ENCODE results near the gene SUPT6H.

Gene SUPT6H

DNA sequence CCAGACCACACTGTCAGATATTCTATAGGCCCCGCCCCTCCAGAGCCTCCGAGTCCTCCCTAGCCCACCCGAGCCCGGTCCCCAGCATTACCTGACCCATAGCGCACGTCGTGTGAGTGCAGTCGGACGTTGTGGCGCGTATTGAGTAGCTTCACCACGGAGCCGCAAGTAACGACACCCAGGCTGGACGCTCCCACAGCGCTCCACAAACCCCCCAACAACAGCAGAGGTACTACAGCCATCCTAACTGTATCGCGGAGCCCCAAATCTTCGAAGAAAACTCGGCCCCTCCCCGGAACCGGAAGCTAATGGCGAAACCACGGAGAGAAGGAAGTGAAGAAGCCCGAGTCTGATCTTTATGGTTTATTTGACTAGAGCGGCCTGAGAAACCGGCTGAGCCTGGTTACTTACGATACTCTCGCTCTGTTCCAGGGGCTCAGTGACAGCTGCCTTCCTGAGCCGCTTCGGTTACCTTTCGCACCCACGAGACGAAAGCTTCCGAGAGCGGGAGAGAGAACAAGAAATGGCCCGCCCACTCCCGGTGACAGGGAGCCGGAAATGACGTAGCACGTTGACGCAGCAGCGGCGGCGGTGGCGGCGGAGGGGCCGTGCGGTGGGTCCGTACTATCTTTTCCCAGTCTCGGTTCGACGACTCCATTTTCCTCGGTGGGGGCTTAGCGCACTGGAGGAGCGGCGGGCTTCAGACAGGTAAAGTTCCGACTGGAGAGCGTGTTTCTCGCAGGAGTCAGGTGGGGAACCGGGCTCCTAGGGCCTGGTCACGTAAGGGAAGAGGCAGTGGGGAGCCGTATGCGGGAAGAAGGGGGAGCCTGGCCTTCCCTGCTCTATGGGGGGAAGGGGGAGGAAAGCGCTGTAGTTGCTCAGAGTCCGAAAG lies at the start of gene SUPT6H, which contains the start of gene SDF2:
Gene SUPT6H, plus strand, starts transcription at position 571 of the 892 bp plus-strand sequence. CDS start 11,197 bp downstream, outside the sequence.
Gene SDF2, minus strand, starts transcription at position 272 of the 892 bp plus-strand sequence. Its CDS starts 30 bp downstream, at position 242.
- Histone ChIP-seq H3K4me3 (ENCODE audit: low read length) (peak within 1 kb of the TSS; percentile 97), H3K4me1 (ENCODE audit: control insufficient read depth, low read depth, low read length) (peaks cover 9% of the 10 kb centered on the region), H3K27me3 (ENCODE audit: control insufficient read depth, insufficient read depth, low read length) (no peaks in the 10 kb centered on the region), H3K9ac (ENCODE audit: low read length) (peak within 1 kb of the TSS; percentile 92), H3K9me3 (ENCODE audit: control insufficient read depth, low read depth, low read length) (peaks cover 4% of the 10 kb centered on the region), H3K27ac (ENCODE audit: low read length) (peak within 1 kb of the TSS; percentile 85), H3K36me3 (ENCODE audit: control insufficient read depth, low read depth, low read length) (peaks cover 4% of the 10 kb centered on the region)

GRCh38 chr17:28612531-28612930 lies 49.5 kb upstream of the SUPT6H start:
- no peak overlapping the region for H3K4me3 ChIP-seq (ENCODE audit: low read length)
- no peaks in the 10 kb centered on the region for H3K27me3 ChIP-seq (ENCODE audit: control insufficient read depth, insufficient read depth, low read length)
- no peak overlapping the region for H3K27ac ChIP-seq (ENCODE audit: low read length)
- H3K9ac ChIP-seq (ENCODE audit: low read length), result no peak overlapping the region
- no peaks in the 10 kb centered on the region for H3K9me3 ChIP-seq (ENCODE audit: control insufficient read depth, low read depth, low read length)
- H3K36me3 ChIP-seq (ENCODE audit: control insufficient read depth, low read depth, low read length), result peaks cover 66% of the 10 kb centered on the region
- H3K4me1 ChIP-seq (ENCODE audit: control insufficient read depth, low read depth, low read length), result no peaks in the 10 kb centered on the region

GRCh38 chr17:28612936-28613872 lies 48.8 kb upstream of the SUPT6H start:
- no peaks in the 10 kb centered on the region for H3K9me3 ChIP-seq (ENCODE audit: control insufficient read depth, low read depth, low read length)
- no peaks in the 10 kb centered on the region for H3K4me1 ChIP-seq (ENCODE audit: control insufficient read depth, low read depth, low read length)
- no peak overlapping the region for H3K4me3 ChIP-seq (ENCODE audit: low read length)
- no peak overlapping the region for H3K27ac ChIP-seq (ENCODE audit: low read length)
- H3K27me3 ChIP-seq (ENCODE audit: control insufficient read depth, insufficient read depth, low read length), result no peaks in the 10 kb centered on the region
- peaks cover 68% of the 10 kb centered on the region for H3K36me3 ChIP-seq (ENCODE audit: control insufficient read depth, low read depth, low read length)
- no peak overlapping the region for H3K9ac ChIP-seq (ENCODE audit: low read length)

DNA sequence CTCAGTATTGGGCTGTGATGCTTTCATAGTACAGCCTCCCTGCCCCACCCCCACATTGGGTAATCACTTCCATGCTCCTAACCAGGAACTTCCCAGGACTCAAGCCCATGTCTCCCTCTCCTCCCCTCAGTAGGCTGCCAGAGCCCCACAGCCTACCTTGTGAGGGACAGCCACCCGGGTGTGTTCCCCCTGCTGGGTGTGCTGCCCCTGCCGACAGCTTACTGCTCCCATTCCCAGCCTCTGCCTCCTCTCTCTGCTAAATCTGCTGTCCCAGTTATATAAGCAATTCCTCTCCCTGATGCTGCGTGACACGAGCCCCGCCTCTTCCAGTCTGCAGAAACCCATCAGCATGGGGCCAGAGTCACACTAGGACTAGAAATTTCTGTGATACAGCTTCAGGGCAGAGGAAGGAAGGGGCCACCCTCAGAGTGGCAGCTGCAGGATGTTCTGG lies 48.0 kb upstream of the SUPT6H start, which contains the start of gene RSKR:
Gene RSKR, minus strand, starts transcription at position 255 of the 451 bp plus-strand sequence. Its CDS starts 24 bp downstream, at position 231.
- H3K4me1 ChIP-seq (ENCODE audit: control insufficient read depth, low read depth, low read length), result no peaks in the 10 kb centered on the region
- H3K27me3 ChIP-seq (ENCODE audit: control insufficient read depth, insufficient read depth, low read length), result no peaks in the 10 kb centered on the region
- no peak within 1 kb of the TSS for H3K9ac ChIP-seq (ENCODE audit: low read length)
- no peak within 1 kb of the TSS for H3K27ac ChIP-seq (ENCODE audit: low read length)
- H3K36me3 ChIP-seq (ENCODE audit: control insufficient read depth, low read depth, low read length), result peaks cover 75% of the 10 kb centered on the region
- no peak within 1 kb of the TSS for H3K4me3 ChIP-seq (ENCODE audit: low read length)
- no peaks in the 10 kb centered on the region for H3K9me3 ChIP-seq (ENCODE audit: control insufficient read depth, low read depth, low read length)

GRCh38 chr17:28615260-28615940 lies 46.6 kb upstream of the SUPT6H start:
- Histone ChIP-seq H3K9me3 (ENCODE audit: control insufficient read depth, low read depth, low read length) (no peaks in the 10 kb centered on the region), H3K36me3 (ENCODE audit: control insufficient read depth, low read depth, low read length) (peaks cover 85% of the 10 kb centered on the region), H3K27ac (ENCODE audit: low read length) (no peak overlapping the region), H3K4me3 (ENCODE audit: low read length) (no peak overlapping the region), H3K27me3 (ENCODE audit: control insufficient read depth, insufficient read depth, low read length) (no peaks in the 10 kb centered on the region), H3K4me1 (ENCODE audit: control insufficient read depth, low read depth, low read length) (no peaks in the 10 kb centered on the region), H3K9ac (ENCODE audit: low read length) (no peak overlapping the region)

- Histone ChIP-seq H3K4me1 (ENCODE audit: control insufficient read depth, low read depth, low read length) (no peaks in the 10 kb centered on the region), H3K9ac (ENCODE audit: low read length) (no peak overlapping the region), H3K36me3 (ENCODE audit: control insufficient read depth, low read depth, low read length) (peaks cover 85% of the 10 kb centered on the region), H3K27me3 (ENCODE audit: control insufficient read depth, insufficient read depth, low read length) (no peaks in the 10 kb centered on the region), H3K4me3 (ENCODE audit: low read length) (no peak overlapping the region), H3K27ac (ENCODE audit: low read length) (no peak overlapping the region), H3K9me3 (ENCODE audit: control insufficient read depth, low read depth, low read length) (no peaks in the 10 kb centered on the region)
These were observed 45.7 kb upstream of the SUPT6H start for GRCh38 chr17:28616281-28616680.

- no peak overlapping the region for H3K4me3 ChIP-seq (ENCODE audit: low read length)
- H3K9ac ChIP-seq (ENCODE audit: low read length), result no peak overlapping the region
- H3K9me3 ChIP-seq (ENCODE audit: control insufficient read depth, low read depth, low read length), result no peaks in the 10 kb centered on the region
- peaks cover 88% of the 10 kb centered on the region for H3K36me3 ChIP-seq (ENCODE audit: control insufficient read depth, low read depth, low read length)
- no peaks in the 10 kb centered on the region for H3K27me3 ChIP-seq (ENCODE audit: control insufficient read depth, insufficient read depth, low read length)
- H3K4me1 ChIP-seq (ENCODE audit: control insufficient read depth, low read depth, low read length), result no peaks in the 10 kb centered on the region
- no peak overlapping the region for H3K27ac ChIP-seq (ENCODE audit: low read length)
These were observed 43.5 kb upstream of the SUPT6H start for GRCh38 chr17:28618464-28618863.

- Histone ChIP-seq H3K27ac (ENCODE audit: low read length) (no peak overlapping the region), H3K4me3 (ENCODE audit: low read length) (no peak overlapping the region), H3K36me3 (ENCODE audit: control insufficient read depth, low read depth, low read length) (peaks cover 89% of the 10 kb centered on the region), H3K4me1 (ENCODE audit: control insufficient read depth, low read depth, low read length) (no peaks in the 10 kb centered on the region), H3K9ac (ENCODE audit: low read length) (no peak overlapping the region), H3K27me3 (ENCODE audit: control insufficient read depth, insufficient read depth, low read length) (no peaks in the 10 kb centered on the region), H3K9me3 (ENCODE audit: control insufficient read depth, low read depth, low read length) (no peaks in the 10 kb centered on the region)
These were observed 42.0 kb upstream of the SUPT6H start for GRCh38 chr17:28620010-28620409.

- Histone ChIP-seq H3K36me3 (ENCODE audit: control insufficient read depth, low read depth, low read length) (peaks cover 81% of the 10 kb centered on the region), H3K27me3 (ENCODE audit: control insufficient read depth, insufficient read depth, low read length) (no peaks in the 10 kb centered on the region), H3K27ac (ENCODE audit: low read length) (no peak overlapping the region), H3K4me1 (ENCODE audit: control insufficient read depth, low read depth, low read length) (no peaks in the 10 kb centered on the region), H3K9me3 (ENCODE audit: control insufficient read depth, low read depth, low read length) (no peaks in the 10 kb centered on the region), H3K4me3 (ENCODE audit: low read length) (no peak overlapping the region), H3K9ac (ENCODE audit: low read length) (no peak overlapping the region)
These were observed 39.8 kb upstream of the SUPT6H start for GRCh38 chr17:28622186-28622585.

DNA sequence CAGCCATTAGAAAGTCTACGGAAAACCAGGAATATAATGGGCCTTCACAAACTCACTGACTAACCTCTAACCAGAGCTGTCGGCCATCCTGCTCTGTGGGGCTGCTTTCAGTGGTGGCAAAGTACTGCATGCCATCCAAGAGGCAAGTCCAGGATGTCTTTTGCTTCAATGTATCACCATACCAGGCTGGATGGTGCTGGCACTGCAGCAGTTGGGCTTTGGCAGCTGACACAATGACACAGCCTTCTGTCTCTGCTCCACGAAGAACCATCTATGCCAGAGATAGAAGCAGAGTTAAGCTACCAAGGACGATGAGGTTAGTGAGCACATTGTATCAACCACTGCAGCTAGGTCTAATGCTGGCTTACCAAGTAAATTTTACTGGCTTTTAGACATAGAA lies 38.3 kb upstream of the SUPT6H start:
- Histone ChIP-seq H3K9me3 (ENCODE audit: control insufficient read depth, low read depth, low read length) (no peaks in the 10 kb centered on the region), H3K36me3 (ENCODE audit: control insufficient read depth, low read depth, low read length) (peaks cover 82% of the 10 kb centered on the region), H3K27me3 (ENCODE audit: control insufficient read depth, insufficient read depth, low read length) (no peaks in the 10 kb centered on the region), H3K4me1 (ENCODE audit: control insufficient read depth, low read depth, low read length) (no peaks in the 10 kb centered on the region), H3K4me3 (ENCODE audit: low read length) (no peak overlapping the region), H3K9ac (ENCODE audit: low read length) (no peak overlapping the region), H3K27ac (ENCODE audit: low read length) (no peak overlapping the region)

DNA sequence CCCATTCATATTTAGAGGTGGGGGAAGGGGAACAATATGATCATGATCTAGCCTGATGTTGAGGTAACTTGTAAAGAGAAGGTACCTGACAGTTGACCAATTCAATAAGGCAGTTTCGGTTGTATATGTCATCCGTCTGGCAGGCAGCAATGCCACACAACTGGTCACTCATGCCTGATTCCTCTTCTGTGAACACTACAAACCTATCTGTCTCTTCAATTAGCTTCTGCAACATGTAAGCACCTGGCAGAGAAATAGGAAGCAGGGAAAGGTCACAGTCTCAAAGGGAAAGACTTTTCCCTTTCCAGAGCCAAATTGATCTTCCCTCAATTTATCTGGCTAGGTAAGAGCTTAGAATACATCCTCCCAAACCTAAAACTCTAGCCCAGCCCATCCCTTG lies 37.9 kb upstream of the SUPT6H start:
- Histone ChIP-seq H3K9me3 (ENCODE audit: control insufficient read depth, low read depth, low read length) (no peaks in the 10 kb centered on the region), H3K27ac (ENCODE audit: low read length) (no peak overlapping the region), H3K4me1 (ENCODE audit: control insufficient read depth, low read depth, low read length) (no peaks in the 10 kb centered on the region), H3K9ac (ENCODE audit: low read length) (no peak overlapping the region), H3K4me3 (ENCODE audit: low read length) (no peak overlapping the region), H3K27me3 (ENCODE audit: control insufficient read depth, insufficient read depth, low read length) (no peaks in the 10 kb centered on the region), H3K36me3 (ENCODE audit: control insufficient read depth, low read depth, low read length) (peaks cover 79% of the 10 kb centered on the region)

All from iPS-18a (cell line).